ENCODE measurements around the gene GTSE1. TPM values are rescaled to one million over a fixed set of nuclear protein-coding genes. Genes with fewer than 3 reads are reported as not detected.

GTSE1 gene
- total RNA-seq, 1 experiment from 2014 or later: 20.6 TPM

- H3K9ac ChIP-seq (ENCODE audit: low read length): no peak overlapping the region
- no peaks in the 10 kb centered on the region for H3F3A ChIP-seq (ENCODE audit: low read length, unreplicated experiment)
- no peak overlapping the region for H3K27ac ChIP-seq (ENCODE audit: low read length)
- ChIA-PET POLR2A (ENCODE audit: unreplicated experiment) (interaction anchor here (0.6 kb wide), 1 partner anchor 171 kb away, joined by 5 read pairs; no protein-coding TSS in a partner anchor), CTCF (interaction anchor here (0.6 to 1.3 kb wide), 5 partner anchors 25 to 178 kb away, joined by 3 to 7 read pairs (median 3); no protein-coding TSS in a partner anchor)
- H2AFZ ChIP-seq (ENCODE audit: low read length): no peak overlapping the region
- no peaks in the 10 kb centered on the region for H3K9me3 ChIP-seq (ENCODE audit: low read length)
- intact Hi-C loops (cut with micrococcal nuclease): loop anchor here (1.0 kb wide), 1 partner anchor 175 kb away; no protein-coding TSS in a partner anchor
- H3K4me3 ChIP-seq (ENCODE audit: low read length): no peak overlapping the region
- H3K79me2 ChIP-seq (ENCODE audit: low read length): no peaks in the 10 kb centered on the region
- DNase-seq (peak; percentile 70), ATAC-seq (peak; percentile 90)
- no TSS peak for BruUV-seq (replicated peaks)
- H3K36me3 ChIP-seq (ENCODE audit: low read depth, low read length): no peaks in the 10 kb centered on the region
- no peaks in the 10 kb centered on the region for H4K20me1 ChIP-seq (ENCODE audit: low read length)
- H3K4me2 ChIP-seq (ENCODE audit: low read length): no peak overlapping the region
- no peaks in the 10 kb centered on the region for H3K4me1 ChIP-seq (ENCODE audit: insufficient read depth, low read length)
- no peaks in the 10 kb centered on the region for H3K27me3 ChIP-seq (ENCODE audit: low read length)
- H3K9me2 ChIP-seq (replicated peaks; ENCODE audit: low read length): no peaks in the 10 kb centered on the region
- TF ChIP-seq CTCF (conservative IDR thresholded peaks at IDR 0.05; ENCODE audit: low read depth, low read length): peak; percentile 78
- no peak for TF ChIP-seq EZH2 (IDR thresholded peaks at IDR 0.05; ENCODE audit: low read length, unreplicated experiment)
Observed at GRCh38 chr22:46367707-46368191, 71.1 kb downstream of the GTSE1 start.

GRCh38 chr22:46368422-46368821 lies 71.8 kb downstream of the GTSE1 start:
- H3K9ac ChIP-seq (ENCODE audit: low read length): no peak overlapping the region
- H3K9me2 ChIP-seq (replicated peaks; ENCODE audit: low read length): no peaks in the 10 kb centered on the region
- intact Hi-C loops (cut with micrococcal nuclease): no loop called here
- POLR2A ChIA-PET (ENCODE audit: unreplicated experiment): interaction anchor here (0.6 kb wide), 1 partner anchor 170 kb away, joined by 5 read pairs; no protein-coding TSS in a partner anchor
- H2AFZ ChIP-seq (ENCODE audit: low read length): no peak overlapping the region
- no peaks in the 10 kb centered on the region for H4K20me1 ChIP-seq (ENCODE audit: low read length)
- H3K27me3 ChIP-seq (ENCODE audit: low read length): no peaks in the 10 kb centered on the region
- BruUV-seq (replicated peaks): no TSS peak
- no peaks in the 10 kb centered on the region for H3K4me1 ChIP-seq (ENCODE audit: insufficient read depth, low read length)
- TF ChIP-seq EZH2phosphoT487 (IDR thresholded peaks at IDR 0.05; ENCODE audit: borderline replicate concordance, low read length) (no peak), EZH2 (IDR thresholded peaks at IDR 0.05; ENCODE audit: low read length, unreplicated experiment) (no peak), CTCF (conservative IDR thresholded peaks at IDR 0.05; ENCODE audit: low read depth, low read length) (no peak)
- no peaks in the 10 kb centered on the region for H3K36me3 ChIP-seq (ENCODE audit: low read depth, low read length)
- DNase-seq: no peak
- H3K79me2 ChIP-seq (ENCODE audit: low read length): no peaks in the 10 kb centered on the region
- H3K9me3 ChIP-seq (ENCODE audit: low read length): no peaks in the 10 kb centered on the region
- no peak overlapping the region for H3K4me3 ChIP-seq (ENCODE audit: low read length)
- CTCF ChIA-PET: interaction anchor here (0.6 to 1.3 kb wide), 3 partner anchors 24 to 177 kb away, joined by 3 to 7 read pairs (median 4); no protein-coding TSS in a partner anchor
- no peak overlapping the region for H3K4me2 ChIP-seq (ENCODE audit: low read length)
- no peak for ATAC-seq
- no peaks in the 10 kb centered on the region for H3F3A ChIP-seq (ENCODE audit: low read length, unreplicated experiment)
- no peak overlapping the region for H3K27ac ChIP-seq (ENCODE audit: low read length)

DNA sequence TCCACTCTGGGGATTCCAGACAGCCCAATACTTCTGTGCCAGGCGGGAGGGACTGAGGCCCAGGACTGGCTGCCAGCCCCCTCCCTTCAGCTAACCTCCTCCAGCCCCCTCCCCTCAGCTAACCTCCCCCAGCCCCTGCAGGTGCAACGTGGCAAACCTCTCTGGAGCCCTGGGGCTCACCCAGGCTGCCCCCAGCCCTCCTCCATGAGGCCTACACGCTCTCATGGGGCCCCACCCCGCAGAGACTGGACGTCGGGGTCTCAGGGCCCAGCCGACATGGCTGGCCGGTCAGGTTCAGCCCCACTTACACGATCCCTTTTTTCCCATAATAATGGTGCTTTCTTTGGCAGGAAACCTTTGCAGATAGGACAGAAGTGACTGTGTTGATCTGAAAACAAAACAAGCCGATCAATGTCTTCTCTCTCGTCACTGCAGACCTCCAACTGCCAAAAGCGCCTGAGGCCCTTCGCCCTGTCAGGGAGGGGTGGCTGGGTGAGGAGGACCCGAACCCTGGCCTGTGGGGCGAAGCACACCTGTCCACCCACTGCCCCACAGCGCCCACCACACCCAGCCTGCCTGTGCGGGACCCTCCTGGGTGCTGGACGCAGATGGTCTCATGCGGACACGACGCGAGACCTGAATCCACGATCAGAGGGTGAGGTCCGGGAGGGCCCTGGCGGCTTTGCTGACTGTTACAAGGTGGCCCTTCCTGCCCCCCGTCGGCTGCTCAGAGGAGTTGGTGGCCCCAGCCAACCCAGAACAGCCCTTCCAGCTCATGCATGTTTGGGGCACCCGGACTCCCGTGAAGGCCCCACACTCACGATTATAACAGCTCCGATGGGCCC lies 72.4 kb downstream of the GTSE1 start:
- no peaks in the 10 kb centered on the region for H3K9me2 ChIP-seq (replicated peaks; ENCODE audit: low read length)
- no peaks in the 10 kb centered on the region for H3K9me3 ChIP-seq (ENCODE audit: low read length)
- ATAC-seq (no peak), DNase-seq (no peak)
- H3F3A ChIP-seq (ENCODE audit: low read length, unreplicated experiment): no peaks in the 10 kb centered on the region
- H3K4me1 ChIP-seq (ENCODE audit: insufficient read depth, low read length): no peaks in the 10 kb centered on the region
- no peak overlapping the region for H3K4me3 ChIP-seq (ENCODE audit: low read length)
- H4K20me1 ChIP-seq (ENCODE audit: low read length): no peaks in the 10 kb centered on the region
- no peaks in the 10 kb centered on the region for H3K27me3 ChIP-seq (ENCODE audit: low read length)
- H3K9ac ChIP-seq (ENCODE audit: low read length): no peak overlapping the region
- intact Hi-C loops (cut with micrococcal nuclease): no loop called here
- no peak overlapping the region for H2AFZ ChIP-seq (ENCODE audit: low read length)
- H3K4me2 ChIP-seq (ENCODE audit: low read length): no peak overlapping the region
- H3K36me3 ChIP-seq (ENCODE audit: low read depth, low read length): no peaks in the 10 kb centered on the region
- TF ChIP-seq CTCF (conservative IDR thresholded peaks at IDR 0.05; ENCODE audit: low read depth, low read length): no peak
- TF ChIP-seq EZH2 (IDR thresholded peaks at IDR 0.05; ENCODE audit: low read length, unreplicated experiment): no peak
- TF ChIP-seq EZH2phosphoT487 (IDR thresholded peaks at IDR 0.05; ENCODE audit: borderline replicate concordance, low read length): no peak
- no peak overlapping the region for H3K27ac ChIP-seq (ENCODE audit: low read length)
- ChIA-PET CTCF (no interaction called here), POLR2A (ENCODE audit: unreplicated experiment) (no interaction called here)
- no TSS peak for BruUV-seq (replicated peaks)
- no peaks in the 10 kb centered on the region for H3K79me2 ChIP-seq (ENCODE audit: low read length)
